Vagina (tissue), 2 donors: ENCODE results near the gene PLAGL1. TPM values are rescaled to one million over a fixed set of nuclear protein-coding genes. Genes with fewer than 3 reads are reported as not detected.
"Not testable (repeated sequence)": the region's sequence is repeated elsewhere in the genome, so short reads cannot be mapped to it uniquely, and the experiment has no call there.

Experiments used
- DNase-seq, 2 donors: peaks; one replicate each; pipeline ENCODE4 v3.0.0-alpha.2; 2017; ENCODE audit errors: extremely low spot score in 2 of 2
- H3K27ac ChIP-seq: fragments of 200-600 bp; sonication (generic); one replicate; pipeline ENCODE4 v1.5.1; 2019
- H3K27me3 ChIP-seq: fragments of 200-600 bp; sonication (generic); one replicate; pipeline ENCODE4 v1.5.1; 2019
- H3K36me3 ChIP-seq, 2 donors: fragments of 200-600 bp; sonication (generic); one replicate each; pipeline ENCODE4 v1.5.1; 2017 to 2019
- H3K4me1 ChIP-seq: fragments of 200-600 bp; sonication (generic); one replicate; pipeline ENCODE4 v1.5.1; 2019
- H3K4me3 ChIP-seq, 2 donors: fragments of 200-600 bp; sonication (generic); 1 replicate in 1 of 2; 2 replicates in 1 of 2; pipeline ENCODE4 v1.5.1; 2016 to 2019
- H3K9me3 ChIP-seq: fragments of 200-600 bp; sonication (generic); one replicate; pipeline ENCODE4 v1.5.1; 2019
- CTCF ChIP-seq, 3 experiments: fragments of 450-650 bp in 2 of 3; fragments of 200-600 bp in 1 of 3; sonication (generic) in 1 of 3; IDR thresholded peaks; one replicate each; pipeline ENCODE4 v1.5.1; 2017 to 2019; ENCODE audit warnings: antibody characterized with exemption in 3 of 3, mild to moderate bottlenecking in 2 of 3, moderate library complexity in 2 of 3
- POLR2A ChIP-seq, 2 donors: fragments of 450-650 bp; IDR thresholded peaks; one replicate each; pipeline ENCODE4 v1.6.1; 2017; ENCODE audit warnings: antibody characterized with exemption in 2 of 2, mild to moderate bottlenecking in 2 of 2, moderate library complexity in 2 of 2
- POLR2AphosphoS5 ChIP-seq, 2 donors: sonication (generic); formaldehyde crosslinking; IDR thresholded peaks; one replicate each; pipeline ENCODE4 v1.9.0; 2017; ENCODE audit warnings: antibody characterized with exemption in 2 of 2, mild to moderate bottlenecking in 2 of 2, low read depth in 1 of 2; ENCODE audit not compliant: insufficient read depth in 1 of 2
- intact Hi-C: fragments of 100-400 bp; cut with DNase I; formaldehyde crosslinking; loops from one replicate; pipeline ENCODE4 v1.15.1; 2023
- total RNA-seq: library from RNA; depleted of rRNA; stranded (reverse); fragments of >200 nt; gene quantifications from one replicate; pipeline ENCODE4 v1.2.3, GENCODE V29; 2016

Gene PLAGL1
- total RNA-seq, 1 donor from 2014 or later: 23.1 TPM

- no peaks in the 10 kb centered on the region for H3K4me1 ChIP-seq
- no peak overlapping the region for H3K27ac ChIP-seq
- no peaks in the 10 kb centered on the region for H3K9me3 ChIP-seq
- TF ChIP-seq POLR2AphosphoS5 (IDR thresholded peaks at IDR 0.05; ENCODE audit: insufficient read depth in 1 of 2, low read depth in 1 of 2) (no peak), POLR2A (IDR thresholded peaks at IDR 0.05) (no peak), CTCF (IDR thresholded peaks at IDR 0.05) (no peak)
- intact Hi-C loops: loop anchor here (10.0 kb wide), 1 partner anchor 175 kb away; the partner anchor contains the start of gene LTV1
- no peak overlapping the region for H3K4me3 ChIP-seq
- no peaks in the 10 kb centered on the region for H3K27me3 ChIP-seq
- no peaks in the 10 kb centered on the region for H3K36me3 ChIP-seq
- no peak for DNase-seq
Observed at GRCh38 chr6:144019929-144020328, 11.9 kb upstream of the PLAGL1 start.

- intact Hi-C loops: loop anchor here (10.0 kb wide), 1 partner anchor 173 kb away; the partner anchor contains the start of gene LTV1
- no peaks in the 10 kb centered on the region for H3K9me3 ChIP-seq
- no peaks in the 10 kb centered on the region for H3K27me3 ChIP-seq
- no peak for DNase-seq
- TF ChIP-seq POLR2AphosphoS5 (IDR thresholded peaks at IDR 0.05; ENCODE audit: insufficient read depth in 1 of 2, low read depth in 1 of 2): no peak
- no peak for TF ChIP-seq POLR2A (IDR thresholded peaks at IDR 0.05)
- TF ChIP-seq CTCF (IDR thresholded peaks at IDR 0.05): no peak
- H3K27ac ChIP-seq: no peak overlapping the region
- no peak overlapping the region for H3K4me3 ChIP-seq
- no peaks in the 10 kb centered on the region for H3K4me1 ChIP-seq
- H3K36me3 ChIP-seq: no peaks in the 10 kb centered on the region
Observed at GRCh38 chr6:144017166-144018094, 9.4 kb upstream of the PLAGL1 start.

- no peaks in the 10 kb centered on the region for H3K4me1 ChIP-seq
- DNase-seq: no peak
- intact Hi-C loops: loop anchor here (2.0 to 10.0 kb wide), 2 partner anchors 169 to 437 kb away; partner anchors contain the start of gene LTV1
- peak; percentile 74 to 82 (median 75) for TF ChIP-seq CTCF (IDR thresholded peaks at IDR 0.05)
- TF ChIP-seq POLR2AphosphoS5 (IDR thresholded peaks at IDR 0.05; ENCODE audit: insufficient read depth in 1 of 2, low read depth in 1 of 2): no peak
- no peak overlapping the region for H3K27ac ChIP-seq
- no peaks in the 10 kb centered on the region for H3K36me3 ChIP-seq
- H3K4me3 ChIP-seq: no peak overlapping the region
- no peaks in the 10 kb centered on the region for H3K27me3 ChIP-seq
- no peaks in the 10 kb centered on the region for H3K9me3 ChIP-seq
Observed at GRCh38 chr6:144013486-144013909, 5.4 kb upstream of the PLAGL1 start.

- no peak overlapping the region for H3K4me3 ChIP-seq
- no peak for DNase-seq
- no peaks in the 10 kb centered on the region for H3K9me3 ChIP-seq
- H3K4me1 ChIP-seq: no peaks in the 10 kb centered on the region
- TF ChIP-seq CTCF (IDR thresholded peaks at IDR 0.05) (no peak), POLR2AphosphoS5 (IDR thresholded peaks at IDR 0.05; ENCODE audit: insufficient read depth in 1 of 2, low read depth in 1 of 2) (no peak), POLR2A (IDR thresholded peaks at IDR 0.05) (no peak)
- H3K27me3 ChIP-seq: no peaks in the 10 kb centered on the region
- no peak overlapping the region for H3K27ac ChIP-seq
- intact Hi-C loops: loop anchor here (2.0 to 10.0 kb wide), 2 partner anchors 168 to 436 kb away; partner anchors contain the start of gene LTV1
- H3K36me3 ChIP-seq: no peaks in the 10 kb centered on the region
Observed at GRCh38 chr6:144012534-144012933, 4.5 kb upstream of the PLAGL1 start.

GRCh38 chr6:144009628-144010027, 1.6 kb upstream of the PLAGL1 start:
- not testable (repeated sequence) for H3K4me3 ChIP-seq, H3K9me3 ChIP-seq, H3K4me1 ChIP-seq, H3K27me3 ChIP-seq, H3K36me3 ChIP-seq, DNase-seq, H3K27ac ChIP-seq
- intact Hi-C loops: loop anchor here (10.0 kb wide), 2 partner anchors 65 to 165 kb away; partner anchors contain the start of gene LTV1
